G401.6 (cell line): ENCODE measurements around the gene CNN3.

ENCODE experiments used
- FAIRE-seq: peaks from 2 replicates; lab custom pipeline; 2012; peaks lifted over from hg19 to GRCh38; lab: Jason Lieb, UNC

The CNN3 gene

GRCh38 chr1:94922761-94923331 is 4.1 kb downstream of the CNN3 start:
- FAIRE-seq, result no peak

DNA sequence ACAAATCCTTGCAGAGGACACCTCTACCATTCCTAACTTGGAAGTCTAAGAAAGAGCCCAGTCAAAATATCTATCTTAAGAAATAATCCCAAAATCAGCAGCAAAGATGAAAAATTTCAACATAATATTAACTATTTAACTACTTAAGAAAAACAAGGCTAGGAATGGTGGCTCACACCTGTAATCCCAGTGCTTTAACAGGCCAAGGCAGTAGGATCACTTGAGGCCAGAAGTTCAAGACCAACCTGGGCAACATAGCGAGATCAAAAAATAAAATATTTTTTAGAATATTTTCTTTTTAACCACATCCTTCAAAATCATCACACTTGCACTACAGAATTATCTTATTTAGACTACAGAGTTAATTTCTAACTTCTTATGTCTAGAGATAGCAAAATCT is 4.9 kb downstream of the CNN3 start:
- no peak for FAIRE-seq

DNA sequence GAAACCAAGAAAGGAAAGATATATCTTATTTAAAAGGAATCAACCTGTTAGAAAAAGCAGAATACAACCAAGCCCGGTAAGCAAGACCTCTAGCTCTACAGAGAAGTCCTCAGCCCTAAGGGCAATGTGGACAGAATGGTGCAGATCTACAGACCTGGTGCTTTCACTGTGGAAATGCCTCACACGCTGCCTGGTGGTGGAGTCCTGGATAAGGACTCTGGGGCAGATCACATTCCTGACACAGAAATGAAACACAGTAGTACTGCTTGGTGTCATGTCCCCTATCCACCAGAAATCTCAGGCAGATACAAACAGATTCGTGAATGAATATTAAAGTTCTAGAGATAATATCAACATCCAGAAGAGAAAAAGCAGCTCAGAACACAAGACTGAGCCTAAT is 6.8 kb downstream of the CNN3 start:
- no peak for FAIRE-seq

GRCh38 chr1:94919241-94920030 is 7.5 kb downstream of the CNN3 start:
- FAIRE-seq, result no peak

GRCh38 chr1:94917251-94917650 is 9.7 kb downstream of the CNN3 start:
- no peak for FAIRE-seq

GRCh38 chr1:94912263-94913184 is 14.4 kb downstream of the CNN3 start:
- FAIRE-seq, result no peak

- FAIRE-seq, result no peak
Measured at GRCh38 chr1:94909486-94909885, 17.4 kb downstream of the CNN3 start.

DNA sequence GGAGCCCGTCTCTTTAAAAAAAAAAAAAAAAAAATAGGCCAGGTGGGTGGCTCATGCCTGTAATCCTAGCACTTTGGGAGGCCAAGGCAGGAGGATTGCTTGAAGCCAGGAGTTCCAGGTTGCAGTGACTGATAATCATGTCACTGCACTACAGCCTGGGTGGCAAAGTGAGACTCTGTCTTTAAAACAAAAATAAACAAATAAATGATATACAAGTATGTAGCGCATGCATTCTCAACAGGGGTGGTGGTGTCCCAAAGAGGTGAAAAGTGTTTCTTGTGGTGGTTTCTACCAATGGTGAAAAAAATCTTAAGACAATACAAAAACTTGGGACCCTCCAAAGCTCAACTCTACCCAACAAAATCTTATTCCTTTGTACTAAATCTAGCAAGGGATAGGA is 17.9 kb downstream of the CNN3 start:
- no peak for FAIRE-seq

DNA sequence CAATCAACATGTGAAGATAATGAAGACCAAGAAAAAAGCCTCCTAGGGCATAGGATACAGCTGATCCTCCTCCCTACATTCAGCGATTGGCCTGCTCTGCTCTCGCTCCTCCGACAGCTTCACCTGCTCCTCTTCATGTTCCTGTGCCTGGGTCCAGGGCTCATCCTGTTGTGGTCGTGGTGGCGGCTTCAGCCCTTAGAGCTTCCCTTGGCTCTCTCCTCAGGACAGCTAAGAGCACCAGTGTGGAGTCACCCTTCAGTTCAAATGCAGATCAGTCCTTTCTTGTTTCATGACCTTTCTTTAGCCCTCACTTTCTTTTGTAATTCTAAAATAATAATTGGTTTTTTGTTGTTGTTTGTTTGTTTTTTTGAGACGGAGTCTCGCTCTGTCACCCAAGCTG is 18.7 kb downstream of the CNN3 start:
- no peak for FAIRE-seq

- FAIRE-seq, result no peak
Measured at GRCh38 chr1:94907136-94907535, 19.8 kb downstream of the CNN3 start.

- no peak for FAIRE-seq
Measured at GRCh38 chr1:94906382-94906781, 20.5 kb downstream of the CNN3 start.

GRCh38 chr1:94905207-94905606 is 21.7 kb downstream of the CNN3 start:
- no peak for FAIRE-seq

GRCh38 chr1:94903280-94904009 is 23.5 kb downstream of the CNN3 start:
- no peak for FAIRE-seq

DNA sequence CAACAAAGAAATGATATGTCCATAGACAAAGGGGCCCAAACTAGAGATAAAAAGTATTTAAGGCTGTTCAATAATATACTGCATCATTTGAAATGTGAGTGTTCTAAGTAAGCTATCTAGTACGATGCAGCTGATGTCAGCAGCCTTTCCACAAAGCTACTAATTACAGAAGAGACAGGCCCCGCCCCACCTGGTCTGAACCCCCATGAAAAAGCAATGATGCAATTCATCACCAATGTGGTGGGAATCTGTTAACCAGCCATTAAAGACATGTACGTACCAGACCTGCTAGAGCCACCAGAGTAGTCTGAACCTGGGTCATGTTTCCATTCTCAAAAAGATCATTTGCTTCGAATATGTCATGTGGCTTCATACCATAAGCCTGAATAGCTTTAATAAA is 25.1 kb downstream of the CNN3 start:
- FAIRE-seq, result no peak

- FAIRE-seq, result no peak
Measured at GRCh38 chr1:94899756-94900155, 27.2 kb downstream of the CNN3 start.

- no peak for FAIRE-seq
Measured at GRCh38 chr1:94898491-94899385, 28.2 kb downstream of the CNN3 start.

GRCh38 chr1:94895518-94895917 is 31.4 kb downstream of the CNN3 start:
- no peak for FAIRE-seq

DNA sequence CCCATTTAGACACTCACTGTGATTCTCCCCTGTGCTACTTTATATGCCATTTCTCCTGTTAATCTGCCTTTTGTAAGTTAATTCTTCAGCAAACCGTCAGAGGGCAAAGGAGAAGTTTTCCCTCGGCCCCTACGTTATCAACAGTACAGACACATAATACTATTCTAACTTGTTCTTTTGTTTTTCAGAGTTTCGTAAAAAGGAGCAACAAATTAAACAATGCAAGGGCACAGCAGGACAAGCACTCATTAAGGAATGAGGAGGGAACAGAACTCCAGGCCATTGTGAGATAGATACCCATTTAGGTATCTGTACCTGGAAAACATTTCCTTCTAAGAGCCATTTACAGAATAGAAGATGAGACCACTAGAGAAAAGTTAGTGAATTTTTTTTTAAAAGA is 32.3 kb downstream of the CNN3 start:
- FAIRE-seq, result no peak

GRCh38 chr1:94892604-94893254 is 34.2 kb downstream of the CNN3 start:
- no peak for FAIRE-seq

- no peak for FAIRE-seq
Measured at GRCh38 chr1:94888201-94888600, 38.7 kb downstream of the CNN3 start.
